ENCODE data around the gene AARS2. TPM values are rescaled to one million over a fixed set of nuclear protein-coding genes. Genes with fewer than 3 reads are reported as not detected.
"Not testable (repeated sequence)": the region's sequence is repeated elsewhere in the genome, so short reads cannot be mapped to it uniquely, and the experiment has no call there.

Gene AARS2
- total RNA-seq, 1 experiment from 2014 or later = 11.6 TPM

DNA sequence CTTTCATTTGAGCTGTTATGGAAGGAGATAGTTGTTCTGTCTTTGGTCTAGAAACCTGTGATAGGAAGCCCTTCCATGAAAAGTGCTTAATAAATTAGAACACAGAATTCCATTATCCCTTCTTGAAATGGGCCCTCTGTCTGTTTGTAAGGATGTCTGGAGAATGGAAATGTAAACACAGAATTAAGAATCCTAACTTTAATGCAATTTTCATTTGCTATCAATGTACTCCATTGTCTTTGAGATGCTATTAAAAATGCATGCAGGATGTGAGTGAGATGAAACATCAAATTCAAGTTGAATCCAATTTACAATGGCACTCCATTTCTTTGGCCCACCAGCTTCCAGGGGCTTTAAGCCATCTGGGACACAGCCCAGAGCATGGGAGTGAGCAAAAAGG lies 13.9 kb upstream of the AARS2 start:
- BruUV-seq (replicated peaks) = no TSS peak
- Histone ChIP-seq H3K27ac (no peak overlapping the region), H2AFZ (no peak overlapping the region), H3K36me3 (ENCODE audit: low read depth) (no peaks in the 10 kb centered on the region), H3K4me3 (no peak overlapping the region), H3K9me3 (ENCODE audit: insufficient read depth, low read depth) (no peaks in the 10 kb centered on the region), H3K4me2 (no peak overlapping the region), H3K4me1 (replicated peaks; ENCODE audit: insufficient read depth) (no peaks in the 10 kb centered on the region), H3F3A (ENCODE audit: insufficient read depth, low read depth) (no peaks in the 10 kb centered on the region), H4K20me1 (ENCODE audit: insufficient read depth) (no peaks in the 10 kb centered on the region), H3K79me2 (ENCODE audit: low read depth) (no peaks in the 10 kb centered on the region), H3K27me3 (ENCODE audit: insufficient read depth, low read depth) (peaks cover 51% of the 10 kb centered on the region), H3K9me2 (ENCODE audit: insufficient read depth) (no peaks in the 10 kb centered on the region)
- DNase-seq = no peak
- TF ChIP-seq, protein P1, sequence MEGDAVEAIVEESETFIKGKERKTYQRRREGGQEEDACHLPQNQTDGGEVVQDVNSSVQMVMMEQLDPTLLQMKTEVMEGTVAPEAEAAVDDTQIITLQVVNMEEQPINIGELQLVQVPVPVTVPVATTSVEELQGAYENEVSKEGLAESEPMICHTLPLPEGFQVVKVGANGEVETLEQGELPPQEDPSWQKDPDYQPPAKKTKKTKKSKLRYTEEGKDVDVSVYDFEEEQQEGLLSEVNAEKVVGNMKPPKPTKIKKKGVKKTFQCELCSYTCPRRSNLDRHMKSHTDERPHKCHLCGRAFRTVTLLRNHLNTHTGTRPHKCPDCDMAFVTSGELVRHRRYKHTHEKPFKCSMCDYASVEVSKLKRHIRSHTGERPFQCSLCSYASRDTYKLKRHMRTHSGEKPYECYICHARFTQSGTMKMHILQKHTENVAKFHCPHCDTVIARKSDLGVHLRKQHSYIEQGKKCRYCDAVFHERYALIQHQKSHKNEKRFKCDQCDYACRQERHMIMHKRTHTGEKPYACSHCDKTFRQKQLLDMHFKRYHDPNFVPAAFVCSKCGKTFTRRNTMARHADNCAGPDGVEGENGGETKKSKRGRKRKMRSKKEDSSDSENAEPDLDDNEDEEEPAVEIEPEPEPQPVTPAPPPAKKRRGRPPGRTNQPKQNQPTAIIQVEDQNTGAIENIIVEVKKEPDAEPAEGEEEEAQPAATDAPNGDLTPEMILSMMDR (conservative IDR thresholded peaks at IDR 0.05) = no peak
- TF ChIP-seq EZH2 (IDR thresholded peaks at IDR 0.05; ENCODE audit: low read depth) = no peak
- POLR2A ChIA-PET (ENCODE audit: unreplicated experiment) = no interaction called here
- CTCF ChIA-PET = no interaction called here
- intact Hi-C loops (cut with micrococcal nuclease; ENCODE audit: unreplicated experiment) = no loop called here

DNA sequence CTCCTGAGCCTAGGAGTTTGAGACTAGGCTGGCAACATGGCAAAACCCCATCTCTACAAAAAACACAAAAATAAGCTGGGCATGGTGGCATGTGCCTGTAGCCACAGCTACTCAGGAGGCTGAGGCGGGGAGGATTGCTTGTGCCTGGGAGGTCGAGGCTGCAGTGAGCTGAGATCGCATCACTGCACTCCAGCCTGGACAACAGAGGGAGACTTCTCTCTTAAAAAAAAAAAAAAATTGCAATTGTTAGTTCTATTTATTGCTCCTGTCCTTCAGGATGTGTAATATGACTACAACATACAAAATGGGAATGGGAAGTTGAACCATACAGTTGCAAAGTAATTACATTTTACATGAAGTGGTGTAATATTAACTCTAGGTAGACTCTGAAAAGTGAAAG lies 8.1 kb upstream of the AARS2 start:
- no TSS peak for BruUV-seq (replicated peaks)
- Histone ChIP-seq H3K4me2 (no peak overlapping the region), H2AFZ (no peak overlapping the region), H3K4me1 (replicated peaks; ENCODE audit: insufficient read depth) (no peaks in the 10 kb centered on the region), H3K79me2 (ENCODE audit: low read depth) (no peaks in the 10 kb centered on the region), H3K36me3 (ENCODE audit: low read depth) (no peaks in the 10 kb centered on the region), H3F3A (ENCODE audit: insufficient read depth, low read depth) (no peaks in the 10 kb centered on the region), H3K4me3 (no peak overlapping the region), H3K27ac (no peak overlapping the region), H3K27me3 (ENCODE audit: insufficient read depth, low read depth) (peaks cover 65% of the 10 kb centered on the region), H3K9me3 (ENCODE audit: insufficient read depth, low read depth) (no peaks in the 10 kb centered on the region), H3K9me2 (ENCODE audit: insufficient read depth) (no peaks in the 10 kb centered on the region), H4K20me1 (ENCODE audit: insufficient read depth) (no peaks in the 10 kb centered on the region)
- ChIA-PET CTCF (no interaction called here), POLR2A (ENCODE audit: unreplicated experiment) (interaction anchor here (0.6 kb wide), 1 partner anchor 265 kb away, joined by 9 read pairs; no protein-coding TSS in a partner anchor)
- no peak for DNase-seq
- intact Hi-C loops (cut with micrococcal nuclease; ENCODE audit: unreplicated experiment) = no loop called here
- no peak for TF ChIP-seq EZH2 (IDR thresholded peaks at IDR 0.05; ENCODE audit: low read depth)
- TF ChIP-seq, protein P1 (conservative IDR thresholded peaks at IDR 0.05) = no peak

DNA sequence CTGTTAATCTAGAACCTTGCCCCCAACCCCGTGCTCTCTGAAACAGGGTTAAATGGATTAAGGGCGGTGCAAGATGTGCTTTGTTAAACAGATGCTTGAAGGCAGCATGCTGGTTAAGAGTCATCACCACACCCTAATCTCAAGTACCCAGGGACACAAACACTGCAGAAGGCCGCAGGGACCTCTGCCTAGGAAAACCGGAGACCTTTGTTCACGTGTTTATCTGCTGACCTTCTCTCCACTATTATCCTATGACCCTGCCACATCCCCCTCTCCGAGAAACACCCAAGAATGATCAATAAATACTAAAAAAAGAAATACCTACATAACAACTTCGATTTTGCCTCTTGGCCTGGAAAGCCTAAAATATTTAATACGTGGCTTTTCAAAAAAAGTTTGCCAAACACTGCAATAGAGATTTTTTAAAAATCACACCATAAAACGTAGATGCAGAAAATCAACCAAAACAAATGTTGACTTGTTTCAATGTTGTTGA lies 4.0 kb upstream of the AARS2 start:
- H4K20me1 ChIP-seq (ENCODE audit: insufficient read depth); H3K4me2 ChIP-seq; H3K4me1 ChIP-seq (replicated peaks; ENCODE audit: insufficient read depth); H3K27ac ChIP-seq; H3K4me3 ChIP-seq; H3K36me3 ChIP-seq (ENCODE audit: low read depth); POLR2A ChIA-PET (ENCODE audit: unreplicated experiment); H3F3A ChIP-seq (ENCODE audit: insufficient read depth, low read depth); H3K9me2 ChIP-seq (ENCODE audit: insufficient read depth); H3K79me2 ChIP-seq (ENCODE audit: low read depth); CTCF ChIA-PET; DNase-seq; H3K9me3 ChIP-seq (ENCODE audit: insufficient read depth, low read depth); BruUV-seq (replicated peaks); intact Hi-C loops (cut with micrococcal nuclease; ENCODE audit: unreplicated experiment); H2AFZ ChIP-seq: not testable (repeated sequence)
- H3K27me3 ChIP-seq (ENCODE audit: insufficient read depth, low read depth) = peaks cover 57% of the 10 kb centered on the region

DNA sequence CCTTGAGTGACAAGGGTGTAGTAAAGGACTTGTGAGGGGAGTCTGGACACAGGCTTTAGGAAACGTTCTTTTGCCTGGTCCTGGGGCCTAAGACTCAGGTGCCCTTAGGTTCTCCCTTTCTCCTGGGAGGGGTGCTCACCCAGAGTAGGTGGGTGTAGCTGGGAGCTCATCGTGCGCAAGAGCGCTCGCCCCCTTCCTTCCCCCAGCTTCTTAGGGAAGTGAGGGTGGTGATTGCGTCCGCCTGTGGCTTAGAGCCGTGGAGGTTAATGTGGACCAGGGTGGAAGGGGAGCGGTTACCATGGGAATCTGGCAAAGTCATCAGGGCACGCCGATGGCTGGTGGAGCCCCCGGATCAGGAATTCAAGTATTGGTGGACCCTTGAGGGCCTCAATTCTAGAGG lies 3.3 kb upstream of the AARS2 start:
- H3K4me3 ChIP-seq = no peak overlapping the region
- H3K4me2 ChIP-seq = no peak overlapping the region
- no peaks in the 10 kb centered on the region for H4K20me1 ChIP-seq (ENCODE audit: insufficient read depth)
- BruUV-seq (replicated peaks) = no TSS peak
- POLR2A ChIA-PET (ENCODE audit: unreplicated experiment) = interaction anchor here (0.6 kb wide), 1 partner anchor 594 kb away, joined by 4 read pairs; no protein-coding TSS in a partner anchor
- no peaks in the 10 kb centered on the region for H3K9me2 ChIP-seq (ENCODE audit: insufficient read depth)
- intact Hi-C loops (cut with micrococcal nuclease; ENCODE audit: unreplicated experiment) = no loop called here
- H3K9me3 ChIP-seq (ENCODE audit: insufficient read depth, low read depth) = no peaks in the 10 kb centered on the region
- H3K27ac ChIP-seq = no peak overlapping the region
- H3K79me2 ChIP-seq (ENCODE audit: low read depth) = peaks cover 15% of the 10 kb centered on the region
- TF ChIP-seq, protein P1 (conservative IDR thresholded peaks at IDR 0.05) = no peak
- TF ChIP-seq EZH2 (IDR thresholded peaks at IDR 0.05; ENCODE audit: low read depth) = no peak
- no peak overlapping the region for H2AFZ ChIP-seq
- peaks cover 9% of the 10 kb centered on the region for H3K4me1 ChIP-seq (replicated peaks; ENCODE audit: insufficient read depth)
- peaks cover 53% of the 10 kb centered on the region for H3K27me3 ChIP-seq (ENCODE audit: insufficient read depth, low read depth)
- DNase-seq = no peak
- CTCF ChIA-PET = no interaction called here
- no peaks in the 10 kb centered on the region for H3F3A ChIP-seq (ENCODE audit: insufficient read depth, low read depth)
- no peaks in the 10 kb centered on the region for H3K36me3 ChIP-seq (ENCODE audit: low read depth)
